ENCODE measurements around the gene NINJ2.

GRCh38 chr12:538731-539539, 124.3 kb downstream of the NINJ2 start:
- no peak for TF ChIP-seq EZH2 (IDR thresholded peaks at IDR 0.05; ENCODE audit: insufficient read depth, poor library complexity, severe bottlenecking)
- no peak for TF ChIP-seq EZH2phosphoT487 (IDR thresholded peaks at IDR 0.05; ENCODE audit: insufficient read depth, low read depth)

Measured in GM23248 (cell line).